GM12865 (cell line): ENCODE results near the gene USP24.
A peak's percentile ranks its signal among the peaks of the same experiment; 100 is the strongest.

Experiments
- DNase-seq: peaks from one replicate; pipeline ENCODE4 v3.0.0; 2010; ENCODE audit warnings: low read depth
- H3K4me3 ChIP-seq: 2 replicates; pipeline ENCODE4 v1.5.1; 2011; ENCODE audit warnings: mild to moderate bottlenecking, low read depth, low read length, control low read depth
- CTCF ChIP-seq: IDR thresholded peaks from 2 replicates; pipeline ENCODE4 v1.5.1; 2011; ENCODE audit warnings: low read length, control low read depth, low read depth, inconsistent platforms; ENCODE audit not compliant: insufficient read depth; ENCODE audit errors: missing control alignments

The USP24 gene

GRCh38 chr1:55061706-55062321, 153.3 kb downstream of the USP24 start:
- no peak for DNase-seq
- no peak for TF ChIP-seq CTCF
- no peak overlapping the region for H3K4me3 ChIP-seq

DNA sequence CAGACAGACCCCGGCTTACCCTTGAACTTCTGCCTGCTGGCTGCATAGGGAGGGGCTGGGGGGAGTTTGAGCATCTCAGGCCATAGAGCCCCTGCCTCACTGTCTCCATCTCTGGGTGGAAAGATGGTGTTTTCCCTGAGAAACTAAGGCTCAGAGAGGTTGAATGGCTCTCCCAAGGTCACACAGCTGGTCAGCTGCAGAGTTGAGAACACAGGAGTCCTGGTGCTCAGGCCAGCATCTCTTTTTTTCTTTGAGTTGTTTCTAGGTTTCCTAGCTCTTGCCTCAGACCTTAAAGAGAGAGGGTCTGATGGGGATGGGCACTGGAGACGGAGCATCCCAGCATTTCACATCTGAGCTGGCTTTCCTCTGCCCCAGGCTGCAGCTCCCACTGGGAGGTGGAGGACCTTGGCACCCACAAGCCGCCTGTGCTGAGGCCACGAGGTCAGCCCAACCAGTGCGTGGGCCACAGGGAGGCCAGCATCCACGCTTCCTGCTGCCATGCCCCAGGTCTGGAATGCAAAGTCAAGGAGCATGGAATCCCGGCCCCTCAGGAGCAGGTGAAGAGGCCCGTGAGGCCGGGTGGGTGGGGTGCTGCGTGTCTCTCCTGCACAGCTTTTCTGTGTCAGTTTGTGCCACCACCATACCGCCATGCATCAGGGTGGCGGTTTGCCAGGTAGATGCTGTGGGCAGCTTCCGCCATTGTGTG, 154.0 kb downstream of the USP24 start:
- H3K4me3 ChIP-seq: no peak overlapping the region
- no peak for TF ChIP-seq CTCF
- DNase-seq: no peak

DNA sequence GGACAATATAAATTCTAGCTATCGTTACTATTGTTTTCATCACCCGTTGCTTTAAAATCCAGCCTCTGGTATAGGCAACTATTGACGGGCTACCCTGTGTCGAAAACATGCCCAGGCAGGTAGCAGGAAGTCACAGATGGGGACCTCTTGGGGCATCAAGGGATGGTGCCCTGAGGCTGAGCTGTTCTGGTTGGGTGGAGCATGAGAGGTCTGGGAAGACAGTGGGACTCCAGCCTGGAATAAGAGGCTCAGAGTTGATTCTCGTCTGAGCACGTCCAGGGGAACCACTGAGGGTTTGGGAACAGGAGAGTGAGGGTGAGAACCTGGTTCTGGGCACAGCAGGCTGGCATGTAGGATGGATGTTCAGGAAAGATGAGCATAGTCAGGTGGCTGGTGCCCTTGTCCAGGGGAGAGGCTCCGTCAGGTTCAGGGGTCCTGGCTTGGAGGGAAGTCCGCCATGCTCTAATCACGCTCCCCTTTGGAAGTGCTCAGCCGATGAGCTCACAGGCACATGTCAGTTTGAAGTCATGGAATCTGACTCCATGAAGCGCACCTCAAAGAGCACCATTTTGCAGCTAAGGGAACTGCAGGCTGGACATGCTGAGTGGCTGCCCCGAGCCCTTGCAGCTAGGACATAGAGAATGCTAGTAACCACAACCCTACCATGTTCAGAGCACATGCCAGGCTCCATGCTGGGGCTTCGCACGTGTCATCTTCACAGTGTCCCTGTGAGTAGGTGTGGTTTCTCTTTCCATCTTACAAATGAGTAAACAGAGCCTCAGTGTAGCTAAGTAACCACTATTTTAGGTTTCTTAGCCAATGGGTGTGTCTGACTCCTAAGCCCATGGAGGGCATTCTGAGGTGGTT, 154.8 kb downstream of the USP24 start:
- no peak overlapping the region for H3K4me3 ChIP-seq
- TF ChIP-seq CTCF: no peak
- DNase-seq: peak; percentile 24

- DNase-seq: no peak
- H3K4me3 ChIP-seq: no peak overlapping the region
- TF ChIP-seq CTCF: no peak
Observed at GRCh38 chr1:55059302-55060132, 155.6 kb downstream of the USP24 start.

DNA sequence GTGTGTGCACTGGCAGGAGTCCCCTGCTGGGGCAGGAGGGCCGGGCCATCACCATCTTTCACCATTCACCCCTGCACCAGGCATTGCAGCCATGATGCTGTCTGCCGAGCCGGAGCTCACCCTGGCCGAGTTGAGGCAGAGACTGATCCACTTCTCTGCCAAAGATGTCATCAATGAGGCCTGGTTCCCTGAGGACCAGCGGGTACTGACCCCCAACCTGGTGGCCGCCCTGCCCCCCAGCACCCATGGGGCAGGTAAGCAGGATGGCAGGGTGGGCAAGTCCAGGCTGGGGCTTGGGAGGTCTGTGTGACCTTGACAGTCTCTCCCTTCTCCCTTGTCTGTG, 157.2 kb downstream of the USP24 start:
- TF ChIP-seq CTCF: no peak
- DNase-seq: no peak
- no peak overlapping the region for H3K4me3 ChIP-seq

DNA sequence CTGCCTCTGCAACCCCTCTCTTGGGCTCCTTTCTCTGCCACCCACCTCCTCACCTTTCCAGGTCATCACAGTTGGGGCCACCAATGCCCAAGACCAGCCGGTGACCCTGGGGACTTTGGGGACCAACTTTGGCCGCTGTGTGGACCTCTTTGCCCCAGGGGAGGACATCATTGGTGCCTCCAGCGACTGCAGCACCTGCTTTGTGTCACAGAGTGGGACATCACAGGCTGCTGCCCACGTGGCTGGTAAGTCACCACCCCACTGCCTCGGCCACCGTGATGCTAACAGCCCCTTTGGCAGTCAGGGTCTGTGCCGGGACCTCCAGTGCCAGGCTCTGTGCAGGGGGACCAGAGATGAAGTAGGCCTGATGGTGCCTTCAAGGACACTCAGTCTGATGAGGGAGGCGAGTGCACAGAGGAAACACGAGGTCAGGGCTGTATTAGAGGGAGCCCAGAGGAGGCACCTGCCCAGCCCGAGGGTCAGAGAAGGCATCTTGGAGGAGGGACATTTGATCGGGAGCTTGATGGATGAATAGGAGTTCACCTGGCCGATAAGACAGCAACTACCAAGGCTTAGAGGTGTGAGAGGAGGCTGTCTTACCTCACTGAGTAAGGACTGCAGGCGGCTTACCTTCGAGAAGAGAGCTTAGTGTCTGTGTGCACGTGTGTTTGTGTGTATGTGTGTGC, 157.8 kb downstream of the USP24 start:
- no peak overlapping the region for H3K4me3 ChIP-seq
- no peak for DNase-seq
- TF ChIP-seq CTCF: no peak
